AG04450 (cell line): Measurements from ENCODE around the gene TUBB. TPM values are rescaled to one million over a fixed set of nuclear protein-coding genes. Genes with fewer than 3 reads are reported as not detected.

Experiments used
- CTCF ChIA-PET: fragments of 300-600, 350-600 bp; formaldehyde crosslinking; extraction: SDS; loops from one replicate; lab custom pipeline; 2022; ENCODE audit warnings: antibody characterized with exemption, inconsistent platforms; lab: Charles Lee
- POLR2A ChIA-PET: fragments of 350-600 bp; formaldehyde crosslinking; extraction: SDS; loops from one replicate; lab custom pipeline; 2021; ENCODE audit warnings: antibody characterized with exemption, inconsistent platforms; lab: Yijun Ruan, JAX
- DNase-seq: peaks from one replicate; pipeline ENCODE4 v3.0.0-alpha.2; 2011; ENCODE audit warnings: low read depth, low spot score
- H3K27ac ChIP-seq: one replicate; pipeline ENCODE4 v1.5.1; 2012; ENCODE audit warnings: low read depth, low read length, control low read depth
- H3K27me3 ChIP-seq: one replicate; pipeline ENCODE4 v1.6.0; 2012; ENCODE audit warnings: low read length; ENCODE audit not compliant: control insufficient read depth, insufficient read depth
- H3K4me3 ChIP-seq: 2 replicates; pipeline ENCODE4 v1.5.1; 2011; ENCODE audit warnings: mild to moderate bottlenecking, low read depth, low read length, control low read depth
- H3K9me3 ChIP-seq: 2 replicates; pipeline ENCODE4 v1.5.1; 2012; ENCODE audit warnings: low read length; ENCODE audit not compliant: control insufficient read depth, insufficient read depth
- CTCF ChIP-seq: IDR thresholded peaks from 2 replicates; pipeline ENCODE4 v1.5.1; 2011; ENCODE audit warnings: low read depth, low read length, control low read depth, inconsistent platforms
- polyA plus RNA-seq: library from polyadenylated mRNA; depleted of rRNA; stranded (reverse); fragments of >200 nt; gene quantifications from 2 replicates; pipeline ENCODE4 v1.2.3, GENCODE V29; 2011

The TUBB gene
- polyA plus RNA-seq, 1 experiment: 1,457 TPM

DNA sequence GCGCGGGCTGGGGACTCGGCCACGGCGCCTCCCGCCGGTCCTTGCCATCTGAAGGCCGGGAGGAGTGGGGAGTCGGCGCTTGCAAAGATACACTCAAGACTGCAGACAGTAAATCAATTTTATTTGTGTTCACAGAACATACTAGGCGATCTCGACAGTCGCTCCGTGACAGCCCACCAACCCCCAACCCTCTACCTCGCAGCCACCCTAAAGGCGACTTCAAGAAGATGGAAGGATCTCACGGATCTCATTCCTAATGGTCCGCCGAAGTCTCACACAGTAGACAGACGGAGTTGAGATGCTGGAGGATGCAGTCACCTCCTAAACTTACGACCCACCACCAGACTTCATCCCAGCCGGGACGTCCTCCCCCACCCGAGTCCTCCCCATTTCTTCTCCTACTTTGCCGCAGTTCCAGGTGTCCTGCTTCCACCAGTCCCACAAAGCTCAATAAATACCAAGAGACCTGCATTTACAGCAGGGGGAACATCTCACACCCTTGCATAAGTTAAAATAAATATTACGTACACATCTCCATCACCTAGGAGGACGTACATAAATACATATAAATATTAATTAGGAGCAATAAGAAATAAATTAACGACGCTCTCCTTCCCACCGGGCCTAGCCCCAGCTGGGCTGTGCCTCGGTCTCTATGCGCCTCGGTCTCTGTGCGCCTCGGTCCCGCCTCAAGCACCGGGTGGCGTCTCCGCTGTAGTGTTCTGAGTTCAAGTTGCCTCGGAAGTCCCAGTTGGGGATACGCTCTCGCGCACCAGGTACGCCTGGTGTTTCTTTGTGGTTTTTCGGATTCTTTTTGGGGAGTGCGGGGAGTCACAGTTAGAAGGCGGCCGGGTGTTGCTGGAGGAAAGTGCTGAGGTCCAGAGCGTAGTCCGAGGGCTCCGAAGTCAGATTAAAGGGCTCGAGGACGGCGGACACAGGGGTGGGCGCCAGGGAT lies 23.2 kb downstream of the TUBB start:
- DNase-seq: no peak

DNA sequence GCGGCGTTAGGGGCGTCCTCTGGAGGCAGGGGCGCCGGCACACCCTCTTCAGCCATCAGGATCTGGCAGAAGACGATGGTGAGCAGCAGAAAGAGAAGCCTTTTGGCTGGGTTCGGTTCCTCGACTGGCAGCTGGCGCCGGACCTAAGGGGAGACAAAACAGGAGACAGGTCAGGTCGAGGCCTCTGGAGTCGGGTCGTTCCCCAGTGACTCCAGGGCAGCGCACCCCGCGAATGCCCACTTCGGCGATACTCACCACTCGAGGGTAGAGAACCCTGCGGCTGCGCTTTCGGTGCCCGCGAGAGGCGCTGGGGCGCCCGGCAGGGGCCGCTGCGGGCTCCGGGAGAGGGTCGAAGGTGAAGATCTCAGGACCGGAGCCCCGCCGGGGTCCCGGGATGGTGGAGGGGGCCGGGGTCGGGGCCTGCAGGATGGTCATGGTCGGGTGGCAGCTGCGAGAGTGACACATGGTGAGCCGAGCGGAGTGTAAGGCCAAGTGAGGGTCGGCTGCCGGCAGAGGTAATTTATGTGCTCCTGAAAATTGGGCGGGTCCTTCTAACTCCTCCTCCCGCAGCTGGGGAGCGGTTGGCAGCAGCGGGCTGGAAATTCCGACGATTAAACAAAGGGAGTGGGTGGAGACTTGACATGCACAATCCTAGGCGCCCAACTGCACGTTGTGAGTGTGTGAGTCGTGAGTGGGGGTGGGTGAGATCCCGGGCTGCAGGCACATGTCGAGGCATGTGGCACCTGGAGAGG lies 24.1 kb downstream of the TUBB start, which contains the start of gene IER3:
Gene IER3 (minus strand): TSS at position 494 of the 752 bp plus-strand sequence. CDS start 29 bp downstream, at position 465.
- H3K9me3 ChIP-seq: no peaks in the 10 kb centered on the region; the same call in 1 of the 2 replicates
- CTCF ChIA-PET: interaction anchor here (1.2 to 1.4 kb wide), 3 partner anchors 8 to 78 kb away, joined by 3 to 4 read pairs (median 3); no protein-coding TSS in a partner anchor
- H3K4me3 ChIP-seq: peak within 1 kb of the TSS; percentile 94
- peak within 1 kb of the TSS; percentile 93 for H3K27ac ChIP-seq
- POLR2A ChIA-PET: interaction anchor here (0.6 to 4.4 kb wide), 18 partner anchors 8 to 140 kb away, joined by 3 to 47 read pairs (median 6); partner anchors contain the start of genes DDR1 and TUBB
- peak; percentile 85 for DNase-seq
- H3K27me3 ChIP-seq: no peaks in the 10 kb centered on the region
- TF ChIP-seq CTCF: peak; percentile 69

More for the DNA sequence above, 23.2 kb downstream of the TUBB start:
- peak overlapping the region; percentile 93 for H3K27ac ChIP-seq
- peak overlapping the region; percentile 94 for H3K4me3 ChIP-seq
- ChIA-PET CTCF (interaction anchor here (1.2 to 1.4 kb wide), 3 partner anchors 9 to 79 kb away, joined by 3 to 4 read pairs (median 3); no protein-coding TSS in a partner anchor), POLR2A (interaction anchor here (0.6 to 4.4 kb wide), 18 partner anchors 9 to 164 kb away, joined by 3 to 47 read pairs (median 8); partner anchors contain the start of genes DDR1 and GTF2H4)
- no peak for TF ChIP-seq CTCF
- no peaks in the 10 kb centered on the region for H3K27me3 ChIP-seq
- H3K9me3 ChIP-seq: no peaks in the 10 kb centered on the region; the same call in 1 of the 2 replicates

GRCh38 chr6:30747300-30747687 lies 27.1 kb downstream of the TUBB start:
- H3K4me3 ChIP-seq: no peak overlapping the region
- H3K27ac ChIP-seq: no peak overlapping the region
- POLR2A ChIA-PET: no interaction called here
- no peak for DNase-seq
- H3K9me3 ChIP-seq: no peaks in the 10 kb centered on the region; the same call in 1 of the 2 replicates
- TF ChIP-seq CTCF: no peak
- no peaks in the 10 kb centered on the region for H3K27me3 ChIP-seq
- CTCF ChIA-PET: interaction anchor here (0.6 to 1.1 kb wide), 5 partner anchors 13 to 80 kb away, joined by 3 to 8 read pairs (median 3); no protein-coding TSS in a partner anchor

DNA sequence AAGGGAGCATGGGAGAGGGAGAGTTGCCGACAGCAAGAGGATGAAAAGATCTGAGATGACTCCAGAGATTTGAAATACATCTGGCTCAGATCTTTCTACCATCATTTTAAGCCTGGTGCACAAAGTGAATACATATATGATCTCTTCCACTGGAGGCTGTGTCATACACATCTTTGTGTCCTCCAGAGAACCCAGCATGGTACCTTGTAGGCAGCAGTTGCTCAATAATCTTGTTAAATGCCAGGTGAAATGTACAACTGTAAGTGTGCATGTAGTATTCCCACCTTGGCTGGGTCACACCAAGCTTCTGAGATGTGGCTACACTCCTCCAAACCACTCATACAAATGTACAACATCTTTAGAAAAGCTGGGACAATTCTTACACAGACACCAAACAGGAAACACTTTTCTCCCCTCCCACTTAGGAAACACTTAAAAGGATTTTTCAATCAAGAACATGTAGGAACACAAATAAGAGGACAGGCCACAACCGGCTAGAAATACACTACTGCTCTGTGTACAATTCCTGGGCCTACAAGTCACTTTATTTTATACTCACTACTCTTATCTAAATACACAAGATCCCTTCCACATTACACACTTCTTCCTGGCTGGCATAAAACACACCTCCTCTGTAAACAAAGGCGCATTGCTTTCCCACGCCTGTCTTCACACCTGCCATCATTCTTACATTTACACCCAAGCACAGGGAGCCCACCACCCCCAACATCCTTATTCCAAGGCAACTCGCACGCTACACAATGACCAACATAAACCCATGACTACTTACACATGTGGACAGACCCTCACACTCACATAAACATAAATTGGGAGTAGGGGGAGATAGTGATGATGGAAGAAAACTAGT lies 28.0 kb downstream of the TUBB start:
- Histone ChIP-seq H3K4me3 (no peak overlapping the region), H3K27ac (peak overlapping the region; percentile 54), H3K27me3 (no peaks in the 10 kb centered on the region), H3K9me3 (no peaks in the 10 kb centered on the region; the same call in 1 of the 2 replicates)
- TF ChIP-seq CTCF: no peak
- ChIA-PET POLR2A (interaction anchor here (0.8 to 1.0 kb wide), 2 partner anchors 22 to 72 kb away, joined by 3 to 4 read pairs; no protein-coding TSS in a partner anchor), CTCF (interaction anchor here (0.7 to 1.1 kb wide), 2 partner anchors 73 to 74 kb away, joined by 3 to 4 read pairs; no protein-coding TSS in a partner anchor)
- DNase-seq: no peak
